Measurements from ENCODE around the gene GLIS1.

Gene GLIS1

DNA sequence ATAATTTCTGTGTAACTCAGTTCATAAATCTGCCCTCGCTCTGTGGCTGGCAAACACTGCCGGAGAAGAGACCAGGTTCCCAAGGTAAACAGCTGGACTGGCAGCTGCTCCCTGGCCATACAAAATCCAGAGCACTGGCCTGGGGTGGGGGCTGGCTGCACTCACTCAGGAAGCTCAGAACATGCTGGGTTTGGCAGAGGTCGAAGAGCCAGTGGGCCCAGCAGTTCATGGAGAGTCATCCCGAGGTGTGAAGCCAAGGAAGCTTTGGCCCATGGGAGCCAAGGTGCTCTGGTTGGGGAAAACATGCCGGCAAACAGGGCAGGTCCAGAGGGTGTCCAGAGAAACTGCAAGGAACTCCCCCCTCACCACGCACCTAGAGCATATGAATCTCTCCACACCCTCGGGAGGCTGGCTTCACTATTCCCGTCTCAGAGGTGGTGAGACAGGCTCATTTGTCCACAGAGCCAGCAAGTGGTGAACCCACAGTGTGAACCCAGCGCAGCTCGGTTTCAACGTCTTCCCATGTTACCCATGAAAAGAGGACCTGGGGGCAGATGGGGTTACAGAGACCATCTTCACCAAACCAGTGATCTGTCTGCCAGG, 177.4 kb downstream of the GLIS1 start:
- DNase-seq (ENCODE audit: low read depth): no peak

DNA sequence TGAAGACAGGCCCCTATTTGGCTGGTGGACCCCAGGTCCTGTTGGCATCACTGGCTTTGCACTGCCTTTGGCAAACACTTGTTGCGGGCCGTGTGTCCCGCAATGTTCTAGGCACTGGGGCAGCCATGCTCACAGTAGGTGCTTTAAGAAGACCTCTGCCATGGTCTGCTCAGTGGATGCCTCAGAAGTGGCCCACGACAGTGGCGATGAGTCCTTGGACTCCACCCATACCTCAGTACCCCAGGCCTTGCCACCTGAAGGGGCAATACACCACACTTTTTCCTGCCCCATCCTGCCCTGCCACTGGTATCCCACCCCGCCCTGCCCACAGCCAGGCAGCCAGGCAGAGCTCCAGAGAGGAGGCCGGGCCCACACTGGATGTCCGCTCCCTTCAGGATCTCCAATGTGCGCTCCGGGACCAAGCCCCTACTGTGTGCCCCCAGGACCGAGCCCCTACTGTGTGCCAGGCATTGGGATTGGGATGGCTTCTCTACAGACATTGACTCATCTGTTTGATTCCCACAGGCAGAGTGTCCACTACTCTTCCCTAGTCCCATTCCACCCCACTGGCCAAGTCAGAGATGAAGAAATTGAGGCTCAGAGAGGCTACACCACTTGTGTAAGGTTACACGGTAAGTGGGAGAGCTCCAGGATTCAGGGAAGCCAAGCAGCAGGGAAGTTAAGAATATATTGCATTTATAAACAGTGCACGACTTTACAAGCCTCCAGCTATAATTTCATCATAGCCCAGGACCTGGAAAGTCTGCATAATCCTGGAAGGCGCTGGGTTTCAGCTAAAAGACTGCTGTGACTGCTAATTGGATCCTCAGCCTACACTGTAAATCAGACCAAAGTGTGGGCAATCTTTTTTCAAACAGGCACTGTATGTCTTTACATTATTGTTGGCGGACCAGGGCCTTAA, 178.1 kb downstream of the GLIS1 start:
- DNase-seq (ENCODE audit: low read depth): peak; percentile 25

DNA sequence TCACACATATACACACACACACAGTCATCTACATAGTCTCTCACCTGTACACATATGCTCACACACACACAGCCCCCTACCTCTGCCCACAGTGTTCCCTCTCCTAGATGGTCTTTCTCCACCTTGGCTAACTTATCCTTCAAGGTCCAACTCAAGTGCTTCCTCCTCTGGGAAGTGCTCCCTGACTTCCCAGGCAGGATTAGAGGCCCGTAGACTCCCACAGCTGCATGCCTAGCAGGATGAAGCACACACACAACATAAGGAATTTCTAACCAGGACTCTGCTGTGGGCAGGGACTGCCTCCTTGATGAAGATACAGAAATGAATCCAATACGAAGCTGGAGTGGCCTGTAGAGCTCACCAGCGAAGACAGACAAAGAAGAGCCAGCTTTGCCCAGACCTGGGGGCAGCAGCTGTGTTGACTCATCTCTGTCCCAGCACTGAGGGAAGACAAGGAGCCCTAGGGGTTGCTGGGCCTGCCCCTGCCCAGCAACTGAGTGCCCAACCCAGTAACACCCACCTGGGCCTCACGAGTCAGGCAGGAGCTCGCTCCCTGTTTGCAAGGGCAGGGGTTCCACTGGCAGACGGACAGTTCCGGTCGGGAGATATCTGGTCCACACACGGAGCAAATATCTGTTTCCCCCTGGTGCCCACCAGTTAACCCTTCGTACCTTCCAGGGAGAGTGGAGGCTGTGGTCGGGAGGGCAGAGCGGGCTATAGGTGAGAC, 178.9 kb downstream of the GLIS1 start:
- DNase-seq (ENCODE audit: low read depth): no peak

DNA sequence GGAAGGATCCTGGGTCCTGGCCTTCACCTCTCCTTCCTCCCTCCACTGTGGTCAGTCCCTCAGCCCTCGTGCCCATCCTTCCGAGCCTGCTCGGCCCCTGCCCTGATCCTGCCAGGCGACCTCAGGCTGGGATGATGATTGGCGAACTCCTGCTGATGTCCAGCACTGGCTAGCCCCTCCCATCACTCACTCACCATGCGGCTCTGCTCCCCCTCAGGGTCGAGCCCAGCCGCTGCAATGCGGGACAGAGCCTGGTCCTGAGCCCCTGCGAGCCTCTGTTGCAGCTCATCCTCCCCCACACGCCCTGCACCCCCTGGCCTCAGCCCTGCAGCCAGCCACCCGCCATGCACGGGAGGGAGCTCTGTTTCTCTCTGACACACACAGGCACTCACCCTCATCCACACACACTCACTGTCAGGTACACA, 179.6 kb downstream of the GLIS1 start:
- DNase-seq (ENCODE audit: low read depth): no peak

DNA sequence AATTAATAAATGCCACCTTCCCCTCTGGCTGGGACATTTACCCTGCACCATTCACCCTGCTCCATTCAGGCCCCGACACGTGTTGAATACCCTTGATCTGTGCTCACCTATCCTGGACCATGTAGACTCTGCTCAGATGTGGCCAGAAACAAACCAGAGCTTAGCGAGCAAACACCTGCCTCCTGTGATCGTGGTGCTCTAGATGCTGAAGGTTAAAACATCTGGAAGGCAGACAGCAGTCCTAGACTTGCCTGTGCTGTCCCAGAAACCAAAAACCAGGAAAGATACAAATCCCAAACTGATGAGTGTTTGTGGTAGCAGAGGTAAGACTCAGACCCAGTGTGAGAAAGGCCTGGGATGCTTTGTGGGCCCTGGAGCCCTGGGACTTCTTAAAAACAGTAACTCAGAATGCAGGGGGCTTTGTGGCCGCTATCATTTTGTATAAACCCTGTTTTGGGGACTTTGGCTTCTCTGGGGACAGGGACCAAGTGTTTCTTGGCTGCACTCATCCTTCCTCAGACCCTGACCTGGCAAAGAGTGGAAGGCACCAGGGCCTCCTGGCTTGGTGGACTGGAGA, 180.1 kb downstream of the GLIS1 start:
- DNase-seq (ENCODE audit: low read depth): no peak

DNA sequence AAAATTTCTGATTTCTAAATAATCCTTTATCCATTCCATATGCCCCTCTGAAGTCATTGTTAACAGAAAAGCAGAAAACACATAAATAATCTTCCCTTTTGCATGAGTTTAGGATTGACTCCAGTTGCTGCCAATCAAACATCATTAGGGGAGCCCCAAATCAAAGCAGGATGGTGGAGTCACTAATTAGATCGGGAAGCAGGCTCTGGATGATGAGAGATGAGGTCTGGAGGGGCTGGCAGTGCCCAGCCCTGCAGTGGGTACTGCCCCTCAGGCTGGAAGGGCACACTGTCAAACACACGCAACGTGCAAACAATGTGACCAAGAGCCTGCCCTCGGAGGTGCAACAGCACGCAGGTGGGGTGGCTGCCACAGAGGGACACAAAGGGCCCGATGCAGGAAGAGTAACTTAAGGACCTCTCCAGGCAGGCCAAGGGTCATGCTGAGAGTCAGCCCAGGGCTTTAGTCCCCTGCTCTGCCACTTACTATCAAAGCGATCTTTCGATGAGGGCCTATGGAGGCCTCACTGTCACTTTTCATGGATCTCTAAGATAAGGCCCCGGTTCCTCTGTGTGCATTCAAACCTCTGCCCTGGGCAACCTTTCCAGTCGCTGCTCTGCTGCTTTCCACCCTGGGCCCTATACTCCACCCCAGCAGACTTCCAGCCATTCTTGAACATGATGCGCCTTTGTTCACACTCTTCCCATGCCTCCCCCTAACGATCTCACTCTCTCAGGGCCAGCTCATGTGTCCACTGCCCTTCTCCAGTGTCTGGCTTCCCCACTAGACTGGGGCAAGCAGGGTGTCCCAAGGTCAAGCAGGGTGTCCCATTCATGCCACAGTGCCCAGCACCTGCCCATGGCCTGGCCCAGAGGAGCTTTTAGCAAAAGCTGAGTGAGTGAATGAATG, 180.9 kb downstream of the GLIS1 start:
- no peak for DNase-seq (ENCODE audit: low read depth)

DNA sequence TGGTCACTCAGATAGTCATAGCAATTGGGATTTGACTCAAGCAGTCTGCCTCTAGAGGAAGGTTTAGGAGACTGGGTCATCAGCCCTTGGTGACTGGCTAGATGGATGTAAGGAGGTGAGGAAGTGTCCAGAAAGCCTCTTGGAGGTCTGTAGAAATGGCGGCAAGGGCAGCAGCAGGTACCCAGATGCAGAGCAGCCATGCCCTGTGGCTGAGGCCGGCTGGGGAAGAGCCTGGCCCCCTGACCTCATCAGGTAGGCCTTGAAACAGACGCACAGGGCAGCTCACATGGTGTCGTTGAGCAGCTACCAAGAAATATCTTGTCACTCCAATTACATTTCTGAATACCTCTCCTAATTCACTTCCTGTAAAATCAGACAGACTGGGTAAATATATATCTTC, 181.6 kb downstream of the GLIS1 start:
- DNase-seq (ENCODE audit: low read depth): no peak

DNA sequence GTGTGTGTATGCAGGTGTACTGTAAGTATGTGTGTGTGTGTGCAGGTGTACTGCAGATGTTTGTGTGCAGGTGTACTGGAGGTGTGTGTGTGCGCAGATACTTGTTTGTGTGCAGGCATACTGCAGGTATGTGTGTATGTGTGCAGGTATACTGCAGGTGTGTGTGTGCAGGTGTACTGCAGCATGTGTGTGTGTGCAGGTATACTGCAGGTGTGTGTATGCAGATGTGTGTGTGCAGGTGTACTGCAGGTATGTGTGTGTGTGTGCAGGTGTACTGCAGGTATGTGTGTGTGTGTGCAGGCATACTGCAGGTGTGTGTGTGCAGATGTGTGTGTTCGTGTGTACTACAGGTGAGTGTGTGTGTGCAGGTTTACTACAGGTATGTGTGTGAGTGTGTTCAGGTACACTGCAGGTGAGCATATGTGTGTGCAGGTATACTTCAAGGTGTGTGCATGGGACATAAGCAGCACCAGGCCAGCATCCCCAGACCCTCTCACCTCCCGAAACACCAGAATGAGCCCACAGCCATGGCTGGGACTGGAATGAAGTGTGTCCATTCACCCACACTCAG, 182.2 kb downstream of the GLIS1 start:
- no peak for DNase-seq (ENCODE audit: low read depth)

DNA sequence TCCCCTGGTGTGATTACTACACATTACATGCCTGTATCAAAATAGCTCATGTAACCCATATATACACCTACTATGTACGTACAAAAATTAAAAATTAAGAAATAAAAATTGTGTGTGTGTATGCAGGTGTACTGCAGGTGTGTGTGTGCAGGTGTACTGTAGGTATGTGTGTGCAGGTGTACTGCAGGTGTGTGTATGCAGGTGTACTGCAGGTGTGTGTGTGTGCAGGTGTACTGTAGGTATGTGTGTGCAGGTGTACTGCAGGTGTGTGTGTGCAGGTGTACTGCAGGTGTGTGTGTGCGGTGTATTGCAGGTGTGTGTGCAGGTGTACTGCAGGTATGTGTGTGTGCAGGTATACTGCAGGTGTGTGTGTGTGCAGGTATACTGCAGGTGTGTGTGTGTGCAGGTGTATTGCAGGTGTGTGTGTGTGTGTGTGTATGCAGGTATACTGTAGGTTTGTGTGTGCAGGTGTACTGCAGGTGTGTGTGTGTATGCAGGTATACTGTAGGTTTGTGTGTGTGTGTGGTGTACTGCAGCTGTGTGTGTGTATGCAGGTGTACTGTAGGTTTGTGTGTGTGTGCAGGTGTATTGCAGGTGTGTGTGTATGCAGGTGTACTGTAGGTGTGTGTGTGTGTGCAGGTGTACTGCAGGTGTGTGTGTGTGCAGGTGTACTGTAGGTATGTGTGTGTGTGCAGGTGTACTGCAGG, 183.2 kb downstream of the GLIS1 start:
- peak; percentile 16 for DNase-seq (ENCODE audit: low read depth)

DNA sequence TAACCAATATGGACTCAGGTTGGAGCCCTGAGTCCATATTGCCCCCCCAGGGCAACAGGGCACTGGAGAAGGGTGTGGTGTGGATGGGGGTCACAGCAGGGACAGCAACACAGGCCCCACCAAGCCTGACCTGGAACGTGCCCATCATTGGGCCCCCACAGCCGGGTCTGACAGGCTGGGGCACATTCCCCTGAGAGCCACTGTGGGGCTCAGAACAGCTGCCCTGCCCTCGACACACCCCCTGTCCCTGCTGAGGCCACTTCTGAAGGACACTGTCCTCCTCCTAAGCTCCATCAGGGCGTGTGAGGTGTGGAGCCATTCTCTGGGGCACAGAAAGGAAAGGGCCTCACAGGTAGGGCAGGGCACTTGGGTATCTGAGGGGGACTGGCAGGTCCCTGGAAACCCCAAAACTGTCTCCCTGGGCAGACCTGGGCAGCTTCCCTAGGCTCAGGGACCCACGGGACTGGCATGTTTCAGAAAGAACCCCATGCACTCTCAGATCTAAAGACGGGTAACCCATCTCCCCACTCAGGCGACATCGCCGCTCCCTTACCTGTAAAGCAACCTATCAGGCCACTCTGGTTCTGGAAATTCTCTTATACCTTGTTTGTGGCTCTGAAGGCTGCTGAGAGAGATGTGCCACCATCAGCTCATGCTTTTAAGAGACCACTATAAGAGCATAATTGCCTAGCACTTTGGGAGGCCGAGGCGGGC, 184.2 kb downstream of the GLIS1 start:
- no peak for DNase-seq (ENCODE audit: low read depth)

DNA sequence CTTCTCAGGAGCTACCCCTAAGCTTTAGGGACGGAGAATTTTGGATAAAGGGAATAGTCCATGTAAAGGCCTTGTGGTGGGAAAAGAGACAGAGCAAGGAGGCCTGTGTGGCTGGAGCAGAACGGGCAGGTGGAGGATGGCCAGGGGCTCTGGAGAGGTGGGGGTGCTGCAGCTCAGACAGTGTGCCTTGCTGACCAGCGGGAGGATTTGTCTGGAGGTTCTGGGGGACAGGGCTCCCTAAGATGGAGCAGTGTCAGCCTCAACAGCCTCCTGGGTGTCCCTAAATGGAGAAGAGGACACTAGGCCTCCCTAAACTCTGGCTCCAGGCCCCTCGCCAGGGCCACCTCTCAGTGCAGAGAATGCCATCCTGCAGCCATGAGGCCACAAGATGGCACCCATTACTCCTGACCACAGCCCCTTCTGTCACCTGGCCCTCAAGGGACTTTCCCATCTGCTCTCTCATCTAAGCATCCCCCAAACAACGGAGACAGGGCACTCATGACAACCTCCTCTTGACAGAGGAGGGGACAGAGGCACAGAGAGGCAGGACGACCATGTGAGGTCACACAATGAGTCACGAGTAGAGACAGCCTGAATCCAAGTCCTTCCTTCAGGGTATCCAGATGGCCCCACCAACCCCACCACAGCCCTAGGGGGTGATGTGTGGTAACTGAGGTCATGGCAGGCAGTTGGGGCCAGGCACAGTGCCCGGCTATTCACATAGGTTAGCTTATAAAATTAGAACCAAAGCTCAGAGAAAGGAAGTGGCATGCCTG, 185.0 kb downstream of the GLIS1 start:
- DNase-seq (ENCODE audit: low read depth): peak; percentile 49

DNA sequence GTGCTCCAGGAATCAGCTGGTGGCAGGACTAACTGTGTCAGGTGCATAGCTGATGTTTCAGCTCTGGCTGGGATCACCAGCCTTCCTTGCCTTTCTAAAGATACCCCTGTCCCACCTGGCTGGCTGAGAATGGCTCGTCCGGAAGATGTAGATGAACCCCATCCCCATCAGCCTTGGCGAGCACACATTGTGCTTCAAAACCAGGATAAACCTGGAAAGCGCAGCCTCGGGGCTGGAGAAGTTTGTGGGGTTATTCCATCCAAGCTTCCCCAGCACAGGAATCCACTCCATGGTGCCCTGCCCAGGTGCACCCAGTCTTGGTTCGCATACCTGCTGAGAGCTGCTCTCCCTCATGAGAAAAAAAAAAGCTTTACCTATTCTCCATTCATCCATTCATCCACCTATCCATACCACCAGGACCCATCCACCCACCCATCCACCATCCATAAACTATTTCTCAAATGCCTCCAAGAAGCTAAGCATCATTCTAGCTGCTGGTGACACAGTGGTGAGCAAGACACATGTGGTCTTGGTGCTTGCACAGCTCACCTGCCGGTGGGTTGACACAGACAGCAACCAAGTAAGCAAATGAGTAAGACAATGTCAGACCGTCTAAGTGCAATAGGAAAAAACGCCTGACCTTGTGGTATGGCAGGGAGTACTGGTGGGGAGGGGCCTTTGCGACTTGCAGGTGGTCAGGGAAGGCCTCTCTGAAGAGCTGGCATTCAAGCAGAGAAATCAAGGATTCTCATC, 185.8 kb downstream of the GLIS1 start:
- DNase-seq (ENCODE audit: low read depth): no peak

DNA sequence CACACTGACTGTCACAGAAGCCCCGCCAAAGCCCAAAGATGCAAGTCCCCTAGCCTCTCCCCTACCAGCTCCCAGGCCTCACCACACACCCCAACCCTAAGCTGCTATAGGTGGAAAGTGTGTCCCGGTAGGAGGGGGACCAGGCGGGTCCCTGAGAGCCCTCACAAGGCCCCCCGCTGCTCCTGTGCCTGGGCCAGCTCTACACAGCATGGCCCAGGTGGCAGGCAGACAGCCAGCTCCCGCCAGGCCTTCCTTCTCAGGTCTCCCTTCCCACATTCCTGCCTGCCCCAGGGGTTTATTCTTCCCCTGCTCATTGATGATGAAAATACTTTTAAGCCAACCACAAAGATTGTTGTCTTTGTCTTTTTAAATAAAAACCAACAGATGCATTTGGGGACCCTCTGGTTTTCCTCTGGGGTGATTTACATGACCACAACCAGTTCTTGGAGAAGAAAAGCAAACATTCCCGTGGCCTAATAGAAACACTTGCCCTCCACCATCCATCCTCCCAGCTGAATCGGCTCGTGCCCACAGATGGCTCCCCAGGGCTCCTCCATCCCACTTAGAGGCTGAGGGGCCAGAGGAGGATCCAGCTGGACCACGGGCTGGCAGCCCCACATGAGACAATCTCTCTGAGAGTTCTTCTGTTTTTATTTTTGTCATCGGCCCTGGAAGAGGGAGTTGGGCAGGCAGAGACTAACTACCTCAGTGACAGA, 186.7 kb downstream of the GLIS1 start:
- peak; percentile 46 for DNase-seq (ENCODE audit: low read depth)

DNA sequence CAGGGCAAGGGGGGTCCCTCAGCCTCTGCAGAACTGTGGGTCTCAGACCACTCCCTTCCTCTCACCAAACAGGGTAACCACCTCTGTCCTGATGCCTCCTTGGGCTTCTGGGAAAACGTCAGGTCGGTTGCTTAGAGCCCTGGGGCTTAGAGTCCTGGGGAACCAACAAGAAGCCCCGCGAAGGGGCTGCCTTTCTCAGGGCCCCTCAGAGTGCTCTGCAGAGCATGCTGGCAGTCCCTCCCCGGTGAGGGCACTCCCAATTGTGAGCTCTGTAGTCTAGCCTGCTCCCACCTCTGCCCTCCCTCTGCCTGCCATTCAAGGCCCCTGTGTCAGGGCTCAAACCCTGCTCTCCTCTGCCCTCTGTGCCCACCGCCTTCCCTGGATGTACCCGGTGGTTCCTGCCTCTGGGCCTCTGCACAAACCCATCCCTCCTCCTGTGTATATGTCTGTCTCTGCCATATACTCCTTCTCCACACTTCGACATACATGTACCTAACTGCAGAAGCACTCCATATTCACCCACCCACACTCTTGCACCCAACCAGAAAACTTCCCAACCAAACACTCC, 187.5 kb downstream of the GLIS1 start:
- DNase-seq (ENCODE audit: low read depth): no peak

DNA sequence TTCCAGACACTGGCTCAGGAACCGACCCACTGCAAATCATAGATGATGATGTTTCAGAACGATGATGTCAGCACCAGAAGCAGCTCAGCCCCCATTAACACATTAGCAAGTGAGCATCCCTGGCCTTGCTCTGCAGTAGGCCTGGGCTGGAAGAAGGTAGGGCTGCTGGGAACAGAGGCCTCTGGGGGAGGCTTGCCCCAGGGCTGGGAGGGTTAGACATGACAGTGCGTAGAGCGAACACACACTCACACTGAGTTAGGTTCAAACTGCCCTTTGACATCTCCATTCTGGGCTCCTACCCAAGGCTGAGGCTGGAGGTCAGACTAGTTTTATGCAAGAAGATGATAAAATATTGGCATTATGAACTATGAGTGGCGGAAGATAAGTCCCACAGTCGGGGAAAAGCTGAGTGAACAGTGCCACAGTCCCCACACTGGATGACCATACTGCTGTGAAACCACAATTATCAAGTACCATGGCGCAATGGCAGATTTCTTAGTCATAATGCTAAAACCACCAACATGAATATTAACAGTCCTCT, 188.7 kb downstream of the GLIS1 start:
- DNase-seq (ENCODE audit: low read depth): peak; percentile 53

DNA sequence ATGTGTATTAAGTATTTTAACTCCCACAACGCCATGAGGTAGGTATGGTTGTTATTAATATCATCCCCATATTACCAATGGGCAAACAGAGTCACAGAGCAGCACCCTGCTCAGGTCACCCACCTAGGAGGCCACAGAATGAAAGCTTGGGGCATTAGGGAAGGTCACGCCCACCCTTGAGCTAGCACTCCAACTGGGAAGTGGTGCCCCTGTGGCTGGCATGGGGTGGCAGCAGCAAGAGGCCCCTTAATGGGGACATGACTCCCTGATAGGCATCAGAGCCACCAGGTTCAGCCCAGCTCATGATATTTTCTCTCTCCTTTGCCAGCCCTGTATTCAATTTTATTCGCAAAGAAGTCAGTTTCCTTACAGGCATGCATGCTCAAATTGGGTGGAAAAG, 189.2 kb downstream of the GLIS1 start:
- no peak for DNase-seq (ENCODE audit: low read depth)

DNA sequence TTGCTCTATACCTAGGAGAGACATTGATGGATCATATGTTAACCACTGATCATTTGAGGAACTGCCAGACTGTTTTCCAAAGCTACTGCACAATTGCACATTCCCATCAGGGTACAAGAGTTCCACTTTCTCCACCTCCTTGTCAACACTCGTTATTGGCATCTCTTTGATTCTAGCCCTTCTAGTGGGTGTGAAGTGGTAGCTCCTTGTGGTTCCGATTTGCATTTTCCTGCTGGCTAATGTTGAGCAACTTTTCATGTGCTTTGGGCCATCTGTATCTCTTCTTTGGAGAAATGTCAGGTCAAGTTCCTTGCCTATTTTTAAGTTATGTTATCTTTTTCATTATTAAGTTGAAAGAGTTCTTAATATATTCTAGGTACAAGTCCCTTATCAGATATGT, 189.7 kb downstream of the GLIS1 start:
- DNase-seq (ENCODE audit: low read depth): no peak
